BE2C (cell line): Measurements from ENCODE around the gene ZNF416.
A peak's percentile ranks its signal among the peaks of the same experiment; 100 is the strongest.

Source experiments
- DNase-seq: peaks from one replicate; pipeline ENCODE4 v3.0.0-alpha.2; 2020
- H3K27me3 ChIP-seq: fragments of 250-450 bp; sonication (Bioruptor Pico); 2 replicates; pipeline ENCODE4 v1.5.1; 2020; ENCODE audit warnings: mild to moderate bottlenecking
- H3K36me3 ChIP-seq: fragments of 250-450 bp; sonication (Bioruptor Pico); 2 replicates; pipeline ENCODE4 v1.5.1; 2020; ENCODE audit warnings: mild to moderate bottlenecking
- H3K4me1 ChIP-seq: fragments of 250-450 bp; sonication (Bioruptor Pico); 2 replicates; pipeline ENCODE4 v1.5.1; 2020
- H3K4me3 ChIP-seq: 2 replicates; pipeline ENCODE4 v1.5.1; 2011; ENCODE audit warnings: low read depth, low read length
- H3K9me3 ChIP-seq: fragments of 250-450 bp; sonication (Bioruptor Pico); 2 replicates; pipeline ENCODE4 v1.5.1; 2020
- CTCF ChIP-seq: IDR thresholded peaks from 2 replicates; pipeline ENCODE4 v1.5.1; 2012; ENCODE audit warnings: mild to moderate bottlenecking, low read depth, low read length

The ZNF416 gene

GRCh38 chr19:57558525-57558924, 20.2 kb downstream of the ZNF416 start:
- H3K4me1 ChIP-seq: no peaks in the 10 kb centered on the region
- no peak for TF ChIP-seq CTCF
- no peaks in the 10 kb centered on the region for H3K27me3 ChIP-seq
- H3K36me3 ChIP-seq: peaks cover 30% of the 10 kb centered on the region
- peaks cover 4% of the 10 kb centered on the region for H3K9me3 ChIP-seq
- peak overlapping the region; percentile 89 for H3K4me3 ChIP-seq
- DNase-seq: no peak

- no peak for DNase-seq
- H3K4me3 ChIP-seq: no peak overlapping the region
These were observed 21.1 kb downstream of the ZNF416 start for GRCh38 chr19:57557659-57558058.

GRCh38 chr19:57552432-57552831, 26.3 kb downstream of the ZNF416 start:
- peaks cover 76% of the 10 kb centered on the region for H3K36me3 ChIP-seq

More at GRCh38 chr19:57557659-57558058, 21.1 kb downstream of the ZNF416 start:
- peaks cover 4% of the 10 kb centered on the region for H3K9me3 ChIP-seq
- no peaks in the 10 kb centered on the region for H3K27me3 ChIP-seq
- H3K4me1 ChIP-seq: no peaks in the 10 kb centered on the region
- H3K36me3 ChIP-seq: peaks cover 39% of the 10 kb centered on the region
- no peak for TF ChIP-seq CTCF

GRCh38 chr19:57546513-57546912, 32.2 kb downstream of the ZNF416 start:
- Histone ChIP-seq H3K4me3 (no peak overlapping the region), H3K9me3 (peaks cover 4% of the 10 kb centered on the region; the same call in 1 of the 2 replicates), H3K27me3 (no peaks in the 10 kb centered on the region), H3K36me3 (peaks cover 82% of the 10 kb centered on the region), H3K4me1 (no peaks in the 10 kb centered on the region)
- DNase-seq: no peak
- TF ChIP-seq CTCF: no peak

More at GRCh38 chr19:57552432-57552831, 26.3 kb downstream of the ZNF416 start:
- H3K27me3 ChIP-seq: no peaks in the 10 kb centered on the region
- H3K9me3 ChIP-seq: no peaks in the 10 kb centered on the region
- no peaks in the 10 kb centered on the region for H3K4me1 ChIP-seq
- no peak for DNase-seq
- H3K4me3 ChIP-seq: no peak overlapping the region
- TF ChIP-seq CTCF: no peak

DNA sequence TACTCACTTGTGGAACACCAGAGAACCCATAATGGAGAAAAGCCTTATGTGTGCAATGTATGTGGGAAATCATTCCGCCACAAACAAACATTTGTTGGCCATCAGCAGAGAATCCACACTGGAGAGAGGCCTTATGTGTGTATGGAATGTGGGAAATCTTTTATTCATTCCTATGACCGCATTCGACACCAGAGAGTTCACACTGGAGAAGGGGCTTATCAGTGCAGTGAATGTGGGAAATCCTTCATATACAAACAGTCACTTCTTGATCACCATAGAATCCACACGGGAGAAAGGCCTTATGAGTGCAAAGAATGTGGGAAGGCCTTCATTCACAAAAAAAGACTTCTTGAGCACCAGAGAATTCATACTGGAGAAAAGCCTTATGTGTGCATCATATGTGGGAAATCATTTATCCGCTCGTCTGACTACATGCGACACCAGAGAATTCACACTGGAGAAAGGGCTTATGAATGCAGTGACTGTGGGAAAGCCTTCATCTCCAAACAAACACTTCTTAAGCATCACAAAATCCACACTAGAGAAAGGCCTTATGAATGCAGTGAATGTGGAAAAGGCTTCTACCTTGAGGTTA, 40.7 kb downstream of the ZNF416 start:
- TF ChIP-seq CTCF: no peak

GRCh38 chr19:57527136-57527881, 51.4 kb downstream of the ZNF416 start, which contains the start of gene ZNF549:
Gene ZNF549, plus strand, starts transcription at chr19:57527356. Its CDS starts 218 bp downstream, at chr19:57527574.
- DNase-seq: peak; percentile 93
- no peaks in the 10 kb centered on the region for H3K9me3 ChIP-seq
- H3K4me3 ChIP-seq: peak within 1 kb of the TSS; percentile 97
- H3K4me1 ChIP-seq: no peaks in the 10 kb centered on the region; the same call in 1 of the 2 replicates
- TF ChIP-seq CTCF: no peak
- no peaks in the 10 kb centered on the region for H3K27me3 ChIP-seq
- H3K36me3 ChIP-seq: peaks cover 6% of the 10 kb centered on the region; the same call in 1 of the 2 replicates

More for the DNA sequence above, 40.7 kb downstream of the ZNF416 start:
- no peak for DNase-seq
- Histone ChIP-seq H3K9me3 (peaks cover 5% of the 10 kb centered on the region; the same call in 1 of the 2 replicates), H3K4me3 (no peak overlapping the region), H3K4me1 (no peaks in the 10 kb centered on the region), H3K36me3 (peaks cover 79% of the 10 kb centered on the region), H3K27me3 (no peaks in the 10 kb centered on the region)
